H1 (cell line): ENCODE measurements around the gene CIPC. TPM values are rescaled to one million over a fixed set of nuclear protein-coding genes. Genes with fewer than 3 reads are reported as not detected.

Experiments used
- CBX5 ChIP-seq: fragments of 300-800, 300-1000 bp; sonication (generic); IDR thresholded peaks from 2 replicates; pipeline ENCODE4 v1.7.1; 2016; ENCODE audit warnings: antibody characterized with exemption, low read length, low read depth
- CREB1 ChIP-seq: IDR thresholded peaks from 2 replicates; pipeline ENCODE4 v1.6.1; 2012; ENCODE audit warnings: inconsistent platforms
- CTBP2 ChIP-seq: IDR thresholded peaks from 2 replicates; pipeline ENCODE4 v1.7.0; 2011; ENCODE audit warnings: borderline replicate concordance, mild to moderate bottlenecking, moderate library complexity, mixed read lengths, low read length; ENCODE audit not compliant: insufficient read depth, insufficient read length
- EGR1 ChIP-seq: IDR thresholded peaks from 2 replicates; pipeline ENCODE4 v1.6.1; 2011; ENCODE audit warnings: low read depth, low read length, borderline replicate concordance
- FOSL1 ChIP-seq: IDR thresholded peaks from 2 replicates; pipeline ENCODE4 v1.6.1; 2011; ENCODE audit warnings: mild to moderate bottlenecking, low read depth, low read length, moderate library complexity; ENCODE audit not compliant: insufficient read depth
- JUND ChIP-seq: IDR thresholded peaks from 2 replicates; pipeline ENCODE4 v1.6.1; 2011; ENCODE audit warnings: mild to moderate bottlenecking, improper control_type of control experiment, low read length
- KDM1A ChIP-seq: fragments of 200-600, 300-600 bp; sonication (generic); IDR thresholded peaks from 2 replicates; pipeline ENCODE4 v1.7.1; 2016; ENCODE audit warnings: mild to moderate bottlenecking, low read length, borderline replicate concordance
- KDM4A ChIP-seq: IDR thresholded peaks from one replicate; pipeline ENCODE4 v1.7.1; 2012; ENCODE audit warnings: low read depth, mild to moderate bottlenecking, moderate library complexity, low read length, inconsistent platforms; ENCODE audit not compliant: severe bottlenecking
- KDM5A ChIP-seq: fragments of 200-600 bp; IDR thresholded peaks from 2 replicates; pipeline ENCODE4 v1.7.1; 2012; ENCODE audit warnings: mild to moderate bottlenecking, low read length, inconsistent platforms, mixed read lengths
- MAFK ChIP-seq: IDR thresholded peaks from 2 replicates; pipeline ENCODE4 v1.6.1; 2012; ENCODE audit warnings: low read depth, mild to moderate bottlenecking, improper control_type of control experiment, low read length
- PHF8 ChIP-seq: fragments of 200-600 bp; sonication (generic); conservative IDR thresholded peaks from 2 replicates; pipeline ENCODE4 v1.7.1; 2012; ENCODE audit warnings: low read depth, mild to moderate bottlenecking, inconsistent platforms, low read length, moderate library complexity
- RAD21 ChIP-seq, 2 experiments: IDR thresholded peaks in 1 of 2; conservative IDR thresholded peaks in 1 of 2; 2 replicates each; pipeline ENCODE4 v1.6.1; 2011; ENCODE audit warnings: low read depth in 2 of 2, low read length in 2 of 2, improper control_type of control experiment in 1 of 2, inconsistent platforms in 1 of 2, mild to moderate bottlenecking in 1 of 2, moderate library complexity in 1 of 2
- RNF2 ChIP-seq: fragments of 200-900, 300-1000 bp; sonication (generic); IDR thresholded peaks from 2 replicates; pipeline ENCODE4 v1.7.1; 2016; ENCODE audit warnings: borderline replicate concordance, low read depth, mild to moderate bottlenecking, antibody characterized with exemption, low read length; ENCODE audit not compliant: poor library complexity, severe bottlenecking; ENCODE audit errors: missing control alignments
- SIN3A ChIP-seq, 2 experiments: IDR thresholded peaks in 1 of 2; conservative IDR thresholded peaks in 1 of 2; 2 replicates each; pipeline ENCODE4 v1.6.1; 2011 to 2012; ENCODE audit warnings: low read length in 2 of 2, improper control_type of control experiment in 1 of 2, low read depth in 1 of 2, mild to moderate bottlenecking in 1 of 2
- SIX5 ChIP-seq: IDR thresholded peaks from 2 replicates; pipeline ENCODE4 v1.6.1; 2011; ENCODE audit warnings: mild to moderate bottlenecking, low read depth, low read length
- SP2 ChIP-seq: IDR thresholded peaks from 2 replicates; pipeline ENCODE4 v1.6.1; 2012; ENCODE audit warnings: mild to moderate bottlenecking, low read length, inconsistent platforms
- SUZ12 ChIP-seq: fragments of 200-600 bp; sonication (generic); IDR thresholded peaks from 2 replicates; pipeline ENCODE4 v1.6.1; 2012; ENCODE audit warnings: mild to moderate bottlenecking, inconsistent platforms, low read length, moderate library complexity, mixed read lengths
- TBP ChIP-seq: IDR thresholded peaks from 2 replicates; pipeline ENCODE4 v1.6.1; 2011; ENCODE audit warnings: low read depth, low read length, improper control_type of control experiment
- TEAD4 ChIP-seq: IDR thresholded peaks from 2 replicates; pipeline ENCODE4 v1.6.1; 2012; ENCODE audit warnings: low read depth, low read length, inconsistent platforms, mixed read lengths
- polyA plus RNA-seq, 7 experiments: library from polyadenylated mRNA; depleted of rRNA in 3 of 7; stranded (reverse) in 5 of 7; unstranded in 2 of 7; fragments of >200 nt in 5 of 7; fragments of 200-250 nt in 2 of 7; gene quantifications; 1 replicate in 5 of 7; 2 replicates in 1 of 7; 4 replicates in 1 of 7; pipeline versions ENCODE4 v1.2.1 to v1.2.3, GENCODE V29; 2011 to 2013; ENCODE audit warnings: missing spikeins in 2 of 7, mixed read lengths in 2 of 7
- total RNA-seq: library from RNA; stranded (reverse); fragmentation: NEBNext Ultra II Directional; extraction: Animal tissue kit (Norgen Biotek cat#: 25700); gene quantifications from 2 replicates; pipeline ENCODE4 v1.2.1, GENCODE V29; 2021
- TF ChIP-seq, protein P1 (sequence below): IDR thresholded peaks from 2 replicates; pipeline ENCODE4 v1.6.1; 2012; ENCODE audit warnings: inconsistent platforms
- TF ChIP-seq, protein P2 (sequence below): IDR thresholded peaks from 2 replicates; pipeline ENCODE4 v1.6.1; 2012; ENCODE audit warnings: low read length, inconsistent platforms

Gene CIPC
- total and polyA plus RNA-seq, 2 of the 8 experiments (the other 6 are each of a cell fraction or from before 2014, with no cell fraction given), result 13.9 to 32.7 TPM

GRCh38 chr14:77053046-77053841 is 44.8 kb upstream of the CIPC start (continued):
- no peak for TF ChIP-seq CBX5
- no peak for TF ChIP-seq KDM4A
- TF ChIP-seq TEAD4, result no peak
- TF ChIP-seq TBP, result no peak
- TF ChIP-seq FOSL1, result no peak
- TF ChIP-seq CREB1, result peak; percentile 35; the same call in 1 of the 2 replicates
- TF ChIP-seq KDM1A, result 0 out of 2 replicates have a peak, but pooled peaks have one; percentile 6
- TF ChIP-seq CTBP2, result no peak
- peak; percentile 30; the same call in 1 of the 2 replicates for TF ChIP-seq JUND
- no peak for TF ChIP-seq SUZ12
- no peak for TF ChIP-seq MAFK
- TF ChIP-seq SP2, result no peak
- no peak for TF ChIP-seq KDM5A
- no peak for TF ChIP-seq PHF8
- TF ChIP-seq, protein P1, sequence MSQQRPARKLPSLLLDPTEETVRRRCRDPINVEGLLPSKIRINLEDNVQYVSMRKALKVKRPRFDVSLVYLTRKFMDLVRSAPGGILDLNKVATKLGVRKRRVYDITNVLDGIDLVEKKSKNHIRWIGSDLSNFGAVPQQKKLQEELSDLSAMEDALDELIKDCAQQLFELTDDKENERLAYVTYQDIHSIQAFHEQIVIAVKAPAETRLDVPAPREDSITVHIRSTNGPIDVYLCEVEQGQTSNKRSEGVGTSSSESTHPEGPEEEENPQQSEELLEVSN, result no peak
- TF ChIP-seq SIN3A (conservative IDR thresholded peaks at IDR 0.05 in 1 of 2, IDR thresholded peaks at IDR 0.05 in 1 of 2; ENCODE audit: low read depth in 1 of 2, low read length in 2 of 2), result peak in 1 of 2 experiments; percentile 56; a peak in 1 of 4 replicates
- no peak for TF ChIP-seq SIX5
- TF ChIP-seq RAD21 (IDR thresholded peaks at IDR 0.05 in 1 of 2, conservative IDR thresholded peaks at IDR 0.05 in 1 of 2; ENCODE audit: low read depth in 2 of 2, low read length in 2 of 2), result peak; percentile 97 to 99
- no peak for TF ChIP-seq EGR1
- TF ChIP-seq RNF2, result no peak
- TF ChIP-seq, protein P2, sequence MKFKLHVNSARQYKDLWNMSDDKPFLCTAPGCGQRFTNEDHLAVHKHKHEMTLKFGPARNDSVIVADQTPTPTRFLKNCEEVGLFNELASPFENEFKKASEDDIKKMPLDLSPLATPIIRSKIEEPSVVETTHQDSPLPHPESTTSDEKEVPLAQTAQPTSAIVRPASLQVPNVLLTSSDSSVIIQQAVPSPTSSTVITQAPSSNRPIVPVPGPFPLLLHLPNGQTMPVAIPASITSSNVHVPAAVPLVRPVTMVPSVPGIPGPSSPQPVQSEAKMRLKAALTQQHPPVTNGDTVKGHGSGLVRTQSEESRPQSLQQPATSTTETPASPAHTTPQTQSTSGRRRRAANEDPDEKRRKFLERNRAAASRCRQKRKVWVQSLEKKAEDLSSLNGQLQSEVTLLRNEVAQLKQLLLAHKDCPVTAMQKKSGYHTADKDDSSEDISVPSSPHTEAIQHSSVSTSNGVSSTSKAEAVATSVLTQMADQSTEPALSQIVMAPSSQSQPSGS, result no peak
